ENCODE measurements around the gene IMPDH1.

IMPDH1 gene

GRCh38 chr7:128424686-128425275 is 15.0 kb upstream of the IMPDH1 start:
- Histone ChIP-seq H3K9ac (no peak overlapping the region), H4K20me1 (no peaks in the 10 kb centered on the region), H3K4me3 (no peak overlapping the region), H3K27ac (no peak overlapping the region), H3K4me1 (peaks cover 0 to 15% (median 8%) of the 10 kb centered on the region in 10 experiments; a peak in 13 of 20 replicates), H3K36me3 (no peaks in the 10 kb centered on the region), H3K4me2 (no peak overlapping the region), H3K9me3 (replicated peaks in 1 of 11) (no peaks in the 10 kb centered on the region), H3K27me3 (no peaks in the 10 kb centered on the region)
- TF ChIP-seq Cebpa-rat (IDR thresholded peaks at IDR 0.05): no peak

GRCh38 chr7:128422842-128423241 is 13.1 kb upstream of the IMPDH1 start:
- Histone ChIP-seq H3K4me1 (peaks cover 0 to 15% (median 8%) of the 10 kb centered on the region in 10 experiments; a peak in 13 of 20 replicates), H3K9me3 (replicated peaks in 1 of 11) (no peaks in the 10 kb centered on the region), H4K20me1 (no peaks in the 10 kb centered on the region; a peak in 1 of 22 replicates), H3K4me3 (no peak overlapping the region), H3K9ac (no peak overlapping the region), H3K4me2 (no peak overlapping the region), H3K27me3 (no peaks in the 10 kb centered on the region), H3K27ac (no peak overlapping the region), H3K36me3 (no peaks in the 10 kb centered on the region)
- TF ChIP-seq Cebpa-rat (IDR thresholded peaks at IDR 0.05): no peak

DNA sequence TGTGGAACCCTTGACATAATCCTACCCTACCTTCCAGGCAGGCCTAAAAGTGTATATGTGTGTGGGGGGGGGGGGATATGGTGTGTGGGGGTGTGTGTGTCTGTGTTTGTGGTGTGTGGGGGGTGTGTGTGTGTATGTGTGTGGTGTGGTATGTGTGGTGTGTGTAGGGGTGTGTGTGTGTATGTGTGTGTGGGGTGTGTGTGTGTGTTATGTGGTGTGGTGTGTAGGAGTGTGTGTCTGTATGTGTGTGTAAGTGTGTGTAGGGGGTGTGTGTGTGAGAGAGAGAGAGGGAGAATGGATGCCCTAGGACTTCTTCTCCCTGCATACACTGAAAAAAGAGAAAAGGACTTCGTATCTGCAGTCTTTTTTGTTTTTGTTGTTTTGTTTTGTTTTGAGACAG is 12.3 kb upstream of the IMPDH1 start:
- Histone ChIP-seq H3K4me3 (no peak overlapping the region), H4K20me1 (no peaks in the 10 kb centered on the region; a peak in 1 of 22 replicates), H3K9ac (no peak overlapping the region), H3K27ac (no peak overlapping the region), H3K4me1 (peaks cover 0 to 15% (median 8%) of the 10 kb centered on the region in 10 experiments; a peak in 13 of 20 replicates), H3K4me2 (peak overlapping the region in 1 of 11 experiments; percentile 27; a peak in 1 of 22 replicates), H3K9me3 (replicated peaks in 1 of 11) (no peaks in the 10 kb centered on the region), H3K36me3 (no peaks in the 10 kb centered on the region), H3K27me3 (no peaks in the 10 kb centered on the region)
- TF ChIP-seq Cebpa-rat (IDR thresholded peaks at IDR 0.05): no peak

DNA sequence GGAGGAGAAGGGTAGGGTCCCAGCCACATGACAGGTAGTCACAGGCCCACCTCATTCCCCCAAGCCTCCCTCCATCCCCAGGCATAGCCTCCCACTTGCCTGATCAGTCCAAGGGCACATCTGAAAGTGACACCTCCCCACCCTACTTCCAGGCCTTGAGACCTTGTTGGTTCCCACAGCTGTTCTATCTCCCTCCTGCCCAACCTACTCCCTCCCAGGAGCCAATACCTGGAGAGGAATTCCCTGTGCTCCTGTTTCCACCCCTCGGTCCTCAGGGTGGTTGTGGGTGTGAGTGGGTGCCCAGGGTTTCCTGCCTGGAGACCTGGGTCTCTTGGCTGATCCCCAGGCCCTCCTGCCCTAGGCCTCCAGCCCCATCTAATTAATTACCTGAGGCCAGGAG is 11.6 kb upstream of the IMPDH1 start:
- Histone ChIP-seq H3K4me1 (peaks cover 0 to 15% (median 8%) of the 10 kb centered on the region in 10 experiments; a peak in 13 of 20 replicates), H3K36me3 (no peaks in the 10 kb centered on the region), H3K4me3 (no peak overlapping the region), H3K4me2 (peak overlapping the region in 1 of 11 experiments; percentile 27; a peak in 2 of 22 replicates), H3K9me3 (replicated peaks in 1 of 11) (no peaks in the 10 kb centered on the region), H3K27ac (no peak overlapping the region), H3K9ac (no peak overlapping the region), H4K20me1 (no peaks in the 10 kb centered on the region; a peak in 1 of 22 replicates), H3K27me3 (no peaks in the 10 kb centered on the region)
- no peak for TF ChIP-seq Cebpa-rat (IDR thresholded peaks at IDR 0.05)

DNA sequence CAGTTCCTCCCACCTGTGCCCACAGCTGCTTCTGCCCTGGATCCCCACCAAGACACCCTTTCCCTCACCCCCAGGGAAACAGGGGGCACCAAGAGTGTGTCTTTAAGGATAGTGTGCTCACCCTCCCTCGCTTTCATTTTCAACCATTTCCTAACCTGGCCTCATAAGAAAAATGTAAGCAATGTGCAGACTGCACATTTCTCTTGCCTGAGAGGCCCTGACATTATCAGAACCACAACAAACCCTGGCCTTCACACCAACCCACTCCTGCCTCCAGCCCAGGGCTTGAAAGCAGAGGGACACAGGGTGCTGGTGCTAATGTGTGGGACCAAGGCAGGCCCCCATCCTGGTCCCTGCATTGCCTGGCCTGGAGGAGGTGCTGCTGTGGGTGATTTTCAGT is 11.0 kb upstream of the IMPDH1 start:
- no peaks in the 10 kb centered on the region for H3K27me3 ChIP-seq
- no peak overlapping the region for H3K27ac ChIP-seq
- H3K4me1 ChIP-seq: peaks cover 0 to 15% (median 8%) of the 10 kb centered on the region in 10 experiments; a peak in 13 of 20 replicates
- TF ChIP-seq Cebpa-rat (IDR thresholded peaks at IDR 0.05): no peak
- no peak overlapping the region for H3K9ac ChIP-seq
- H3K4me3 ChIP-seq: no peak overlapping the region
- no peaks in the 10 kb centered on the region for H3K36me3 ChIP-seq
- no peaks in the 10 kb centered on the region; a peak in 1 of 22 replicates for H4K20me1 ChIP-seq
- no peaks in the 10 kb centered on the region for H3K9me3 ChIP-seq (replicated peaks in 1 of 11)
- peak overlapping the region in 5 of 11 experiments; percentile 6 to 31 (median 27); a peak in 6 of 22 replicates for H3K4me2 ChIP-seq

DNA sequence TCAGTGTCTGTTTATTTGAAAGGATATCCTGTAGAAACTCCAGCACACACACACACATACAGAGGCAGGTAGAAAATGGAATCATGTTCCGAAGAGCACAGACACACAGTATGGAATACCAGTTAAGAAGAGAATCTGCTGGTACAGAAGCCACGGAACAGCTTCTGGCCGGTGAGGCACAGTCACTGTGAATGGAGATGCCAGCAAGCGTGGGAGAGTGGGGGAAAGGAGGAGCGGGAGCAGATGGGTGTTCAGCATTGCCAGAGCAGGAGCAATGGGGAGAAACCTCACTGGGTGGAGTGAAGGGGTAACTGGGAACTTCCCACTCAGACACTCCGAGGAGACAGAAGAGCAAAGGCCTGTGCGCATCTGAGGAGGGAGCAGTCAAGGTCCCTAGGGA is 9.5 kb upstream of the IMPDH1 start:
- peaks cover 0 to 15% (median 8%) of the 10 kb centered on the region in 10 experiments; a peak in 13 of 20 replicates for H3K4me1 ChIP-seq
- no peaks in the 10 kb centered on the region for H3K9me3 ChIP-seq (replicated peaks in 1 of 11)
- H3K36me3 ChIP-seq: no peaks in the 10 kb centered on the region
- peak overlapping the region in 1 of 11 experiments; percentile 15; a peak in 1 of 22 replicates for H3K9ac ChIP-seq
- H3K4me3 ChIP-seq: no peak overlapping the region
- H3K4me2 ChIP-seq: no peak overlapping the region
- H4K20me1 ChIP-seq: no peaks in the 10 kb centered on the region; a peak in 1 of 22 replicates
- H3K27me3 ChIP-seq: no peaks in the 10 kb centered on the region
- no peak for TF ChIP-seq Cebpa-rat (IDR thresholded peaks at IDR 0.05)
- H3K27ac ChIP-seq: no peak overlapping the region

- Histone ChIP-seq H3K9me3 (replicated peaks in 1 of 11) (peaks cover 0 to 5% (median 0%) of the 10 kb centered on the region in 11 experiments; a peak in 2 of 22 replicates), H3K27me3 (no peaks in the 10 kb centered on the region), H4K20me1 (no peaks in the 10 kb centered on the region; a peak in 1 of 22 replicates), H3K4me1 (peaks cover 0 to 15% (median 8%) of the 10 kb centered on the region in 10 experiments; a peak in 10 of 20 replicates), H3K9ac (no peak overlapping the region), H3K36me3 (no peaks in the 10 kb centered on the region), H3K4me3 (no peak overlapping the region), H3K27ac (no peak overlapping the region), H3K4me2 (no peak overlapping the region)
- TF ChIP-seq Cebpa-rat (IDR thresholded peaks at IDR 0.05): no peak
These were observed 7.3 kb upstream of the IMPDH1 start for GRCh38 chr7:128417071-128417470.

DNA sequence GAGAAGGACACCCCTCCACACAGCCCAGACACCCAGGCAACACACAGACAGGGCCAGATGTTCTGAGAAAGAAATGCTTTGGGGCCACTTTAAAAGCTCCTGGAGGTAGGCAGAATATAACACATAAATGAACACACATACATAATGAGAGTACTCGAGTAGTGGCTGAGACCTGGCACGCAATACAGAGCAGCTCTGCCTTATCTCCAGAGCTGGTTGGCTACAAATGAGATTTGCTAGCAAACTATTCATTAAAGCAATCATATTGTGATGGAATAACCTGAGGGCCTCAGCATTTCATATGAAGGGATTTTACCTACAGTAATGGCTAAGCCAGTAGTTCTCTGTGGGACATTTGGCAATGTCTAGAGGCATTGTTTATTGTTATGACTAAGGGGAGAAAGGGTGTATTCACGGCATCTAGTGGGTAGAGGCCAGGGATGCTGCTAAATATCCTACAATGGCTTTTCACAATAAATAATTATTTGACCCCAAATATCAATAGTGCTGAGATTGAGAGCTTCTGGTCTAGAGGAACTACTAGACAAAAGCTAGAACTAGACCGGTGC is 5.5 kb upstream of the IMPDH1 start:
- no peak for TF ChIP-seq Cebpa-rat (IDR thresholded peaks at IDR 0.05)
- Histone ChIP-seq H3K4me1 (peaks cover under 1 to 13% (median 8%) of the 10 kb centered on the region in 10 experiments; a peak in 17 of 20 replicates), H3K9ac (no peak overlapping the region), H3K4me2 (no peak overlapping the region), H3K36me3 (no peaks in the 10 kb centered on the region), H4K20me1 (no peaks in the 10 kb centered on the region; a peak in 1 of 22 replicates), H3K4me3 (no peak overlapping the region), H3K27me3 (no peaks in the 10 kb centered on the region), H3K9me3 (replicated peaks in 1 of 11) (peaks cover 0 to 5% (median 0%) of the 10 kb centered on the region in 11 experiments; a peak in 2 of 22 replicates), H3K27ac (no peak overlapping the region)

DNA sequence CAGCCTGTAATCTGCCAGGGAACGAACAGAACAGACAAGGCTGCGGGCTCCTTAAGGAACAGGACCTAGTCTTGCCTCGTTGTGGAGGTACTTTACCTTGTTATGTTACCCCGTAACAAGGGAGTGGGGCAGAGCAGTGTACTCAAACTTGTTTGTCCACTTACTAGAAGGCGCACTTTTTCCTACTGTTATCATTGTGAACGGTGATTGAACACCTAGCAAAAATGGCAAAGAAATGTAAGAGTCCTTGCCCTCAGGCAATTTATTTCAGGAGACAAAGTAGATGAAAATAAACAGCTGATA is 620 bp upstream of the IMPDH1 start:
- Histone ChIP-seq H3K9me3 (replicated peaks in 1 of 11) (peaks cover 0 to 5% (median 0%) of the 10 kb centered on the region in 11 experiments; a peak in 2 of 22 replicates), H3K27ac (peak overlapping the region in 9 of 11 experiments; percentile 32 to 87 (median 78); a peak in 17 of 22 replicates), H3K9ac (peak overlapping the region; percentile 69 to 85 (median 79)), H3K4me2 (peak overlapping the region; percentile 84 to 100 (median 99)), H3K27me3 (no peaks in the 10 kb centered on the region), H3K36me3 (no peaks in the 10 kb centered on the region), H3K4me3 (peak overlapping the region; percentile 59 to 93 (median 72)), H4K20me1 (peaks cover 0 to 15% (median 0%) of the 10 kb centered on the region in 11 experiments; a peak in 4 of 22 replicates), H3K4me1 (peaks cover 32 to 45% (median 41%) of the 10 kb centered on the region in 10 experiments)
- no peak for TF ChIP-seq Cebpa-rat (IDR thresholded peaks at IDR 0.05)
